Mesendoderm (in vitro differentiated cells): ENCODE results near the gene MC1R.
"Not testable (repeated sequence)": the region's sequence is repeated elsewhere in the genome, so short reads cannot be mapped to it uniquely, and the experiment has no call there.

ENCODE experiments used
- DNase-seq: peaks from one replicate; pipeline ENCODE4 v3.0.0; 2013
- H2AK5ac ChIP-seq: 2 replicates; pipeline ENCODE4 v1.6.1; 2013; ENCODE audit warnings: low read length, inconsistent platforms
- H2BK120ac ChIP-seq: 2 replicates; pipeline ENCODE4 v1.6.1; 2013; ENCODE audit warnings: low read depth, mild to moderate bottlenecking, low read length, moderate library complexity, mixed read lengths
- H2BK15ac ChIP-seq: replicated peaks from 2 replicates; pipeline ENCODE4 v1.6.1; 2013; ENCODE audit warnings: low read depth, mild to moderate bottlenecking, moderate library complexity
- H2BK5ac ChIP-seq: 2 replicates; pipeline ENCODE4 v1.6.1; 2013; ENCODE audit warnings: low read length, inconsistent platforms
- H3K18ac ChIP-seq: 2 replicates; pipeline ENCODE4 v1.6.1; 2013; ENCODE audit warnings: mild to moderate bottlenecking, low read length, mixed read lengths
- H3K23ac ChIP-seq: one replicate; pipeline ENCODE4 v1.6.1; 2013; ENCODE audit warnings: low read length
- H3K27ac ChIP-seq: 2 replicates; pipeline ENCODE4 v1.5.1; 2013; ENCODE audit warnings: low read depth, mild to moderate bottlenecking, inconsistent platforms, low read length, moderate library complexity
- H3K27me3 ChIP-seq: 2 replicates; pipeline ENCODE4 v1.6.1; 2013; ENCODE audit warnings: low read length, control low read depth, mild to moderate bottlenecking, inconsistent platforms; ENCODE audit not compliant: insufficient read depth, poor library complexity
- H3K36me3 ChIP-seq: 2 replicates; pipeline ENCODE4 v1.6.1; 2013; ENCODE audit warnings: low read length, inconsistent platforms; ENCODE audit not compliant: control insufficient read depth, insufficient read depth
- H3K4ac ChIP-seq: one replicate; pipeline ENCODE4 v1.6.1; 2013; ENCODE audit warnings: low read depth, mild to moderate bottlenecking, low read length, moderate library complexity
- H3K4me1 ChIP-seq: 2 replicates; pipeline ENCODE4 v1.6.1; 2013; ENCODE audit warnings: low read depth, low read length, inconsistent platforms; ENCODE audit not compliant: control insufficient read depth
- H3K4me2 ChIP-seq: 2 replicates; pipeline ENCODE4 v1.6.1; 2013; ENCODE audit warnings: low read length
- H3K4me3 ChIP-seq: 2 replicates; pipeline ENCODE4 v1.5.1; 2013; ENCODE audit warnings: mild to moderate bottlenecking, low read length
- H3K56ac ChIP-seq: one replicate; pipeline ENCODE4 v1.6.1; 2013; ENCODE audit warnings: low read length
- H3K79me1 ChIP-seq: 2 replicates; pipeline ENCODE4 v1.6.1; 2013; ENCODE audit warnings: low read length, inconsistent platforms
- H3K79me2 ChIP-seq: 2 replicates; pipeline ENCODE4 v1.6.1; 2013; ENCODE audit warnings: mild to moderate bottlenecking, low read length; ENCODE audit not compliant: control insufficient read depth, insufficient read depth
- H3K9ac ChIP-seq: 2 replicates; pipeline ENCODE4 v1.6.1; 2013; ENCODE audit warnings: low read length, inconsistent platforms
- H4K5ac ChIP-seq: one replicate; pipeline ENCODE4 v1.6.1; 2013; ENCODE audit warnings: low read length
- H4K8ac ChIP-seq: one replicate; pipeline ENCODE4 v1.6.1; 2013; ENCODE audit warnings: low read depth, mild to moderate bottlenecking, control low read depth, low read length, moderate library complexity
- WGBS: extraction: QIAGEN DNeasy Blood & Tissue Kit; methylation state at CpG from one replicate; pipeline ENCODE4 v1.1.7; 2013; ENCODE audit warnings: low lambda C conversion rate, missing lambda C conversion rate; ENCODE audit not compliant: insufficient coverage; ENCODE audit errors: extremely low coverage; 5-methylcytosine and 5-hydroxymethylcytosine counted together

Gene MC1R

DNA sequence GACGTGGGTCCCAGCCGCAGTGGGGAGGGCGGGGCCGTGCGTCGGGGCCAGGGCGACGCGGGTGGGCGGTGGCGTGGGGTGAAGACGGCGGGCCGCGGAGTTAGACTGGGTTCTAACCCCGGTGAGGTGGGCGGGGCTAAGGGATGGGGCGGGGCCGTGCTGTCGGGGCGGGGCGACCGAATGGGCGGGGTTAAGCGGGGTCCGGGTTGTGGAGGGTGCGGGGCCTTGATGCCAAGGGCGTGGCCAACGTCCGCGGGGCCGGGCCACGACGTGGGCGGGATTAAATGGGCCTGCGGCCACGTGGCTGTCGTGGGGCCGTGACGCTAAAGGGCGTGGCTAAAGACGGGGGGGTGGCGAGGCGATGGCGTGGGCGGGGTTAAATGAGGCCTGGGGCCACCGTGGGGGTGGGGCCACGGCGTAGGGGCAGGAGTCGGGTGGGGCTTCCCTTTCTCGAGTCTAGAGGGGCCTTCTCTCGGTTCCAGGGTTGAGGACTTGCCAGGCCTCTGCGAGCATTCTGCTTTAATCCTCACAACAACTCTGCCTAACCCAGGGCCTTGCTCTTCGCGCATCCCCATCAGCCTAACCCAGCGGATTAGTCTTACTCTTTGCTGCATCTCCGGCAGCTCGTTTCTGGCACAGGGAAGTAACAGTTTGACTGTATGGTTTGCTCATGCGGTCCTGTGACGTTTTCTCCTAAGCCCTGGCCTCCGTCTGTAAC, 44.5 kb upstream of the MC1R start:
- Histone ChIP-seq H2BK15ac (no peak overlapping the region), H3K4me1 (peaks cover 2% of the 10 kb centered on the region), H3K27ac (peak overlapping the region; percentile 99), H3K36me3 (peaks cover 4% of the 10 kb centered on the region), H4K5ac (no peak overlapping the region), H3K79me1 (peaks cover 8% of the 10 kb centered on the region), H3K18ac (peak overlapping the region; percentile 82), H3K79me2 (peaks cover 20% of the 10 kb centered on the region), H3K4ac (no peak overlapping the region), H3K4me2 (peak overlapping the region; percentile 93), H3K27me3 (no peaks in the 10 kb centered on the region), H2BK120ac (no peak overlapping the region), H2AK5ac (peak overlapping the region; percentile 82), H3K4me3 (peak overlapping the region; percentile 58), H3K9ac (peak overlapping the region; percentile 99), H4K8ac (peak overlapping the region; percentile 89), H3K23ac (no peak overlapping the region), H2BK5ac (no peak overlapping the region), H3K56ac (peak overlapping the region; percentile 98)
- DNase-seq: peak; percentile 96
- WGBS: no CpG with 5 or more reads among the region's 61 CpGs

DNA sequence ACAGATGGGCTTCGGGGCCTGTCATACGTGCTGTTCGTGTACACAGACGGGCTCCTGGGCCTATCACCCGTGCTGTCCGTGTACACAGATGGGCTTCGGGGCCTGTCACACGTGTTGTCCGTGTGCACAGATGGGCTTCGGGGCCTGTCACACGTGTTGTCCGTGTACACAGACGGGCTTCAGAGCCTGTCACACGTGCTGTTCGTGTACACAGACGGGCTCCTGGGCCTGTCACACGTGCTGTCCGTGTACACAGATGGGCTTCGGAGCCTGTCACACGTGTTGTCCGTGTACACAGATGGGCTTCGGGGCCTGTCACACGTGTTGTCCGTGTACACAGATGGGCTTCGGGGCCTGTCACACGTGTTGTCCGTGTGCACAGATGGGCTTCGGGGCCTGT, 39.5 kb upstream of the MC1R start:
- H4K5ac ChIP-seq, H4K8ac ChIP-seq: not testable (repeated sequence)
- peaks cover 27% of the 10 kb centered on the region for H3K79me2 ChIP-seq

DNA sequence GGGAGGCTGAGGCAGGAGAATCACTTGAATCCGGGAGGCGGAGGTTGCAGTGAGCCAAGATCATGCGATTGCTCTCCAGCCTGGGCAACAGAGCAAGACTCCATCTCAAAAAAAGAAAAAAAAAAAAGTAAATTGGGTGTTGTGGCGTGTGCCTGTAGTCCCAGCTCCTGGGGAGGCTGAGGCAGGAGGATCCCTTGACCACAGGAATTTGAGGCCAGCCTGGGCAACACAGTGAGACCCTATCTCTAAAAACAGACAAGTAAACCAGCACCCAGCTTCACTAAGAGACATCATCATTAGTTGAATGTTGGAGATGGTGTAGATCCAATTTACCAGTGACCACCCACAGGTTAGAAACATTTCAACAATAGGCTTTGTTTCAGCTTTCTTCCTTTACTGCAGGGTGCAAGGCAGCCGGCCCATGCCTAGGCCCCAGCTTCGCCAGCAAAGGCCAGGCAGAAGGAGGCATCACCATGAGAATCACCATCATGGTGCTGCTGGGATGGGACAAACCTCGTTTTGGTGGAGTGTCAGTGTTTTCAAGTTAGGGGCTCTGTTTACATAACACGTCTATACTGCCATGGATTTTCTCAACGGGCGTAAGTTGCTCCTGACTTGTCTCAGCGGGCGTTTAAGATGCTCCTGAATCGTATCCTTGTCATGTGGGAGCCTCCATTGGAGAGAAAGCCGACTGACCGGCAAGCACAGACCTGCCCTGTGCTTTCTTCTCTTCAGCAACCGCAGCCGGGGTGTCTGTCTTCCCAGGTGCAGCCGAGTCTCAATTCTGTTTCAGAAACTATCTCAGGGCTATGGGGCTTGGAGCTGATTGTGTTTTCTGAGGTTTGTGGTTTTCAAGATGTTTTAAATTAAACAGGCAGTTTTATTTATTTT, 37.9 kb upstream of the MC1R start:
- no peak for DNase-seq
- Histone ChIP-seq H3K79me2 (peaks cover 17% of the 10 kb centered on the region), H3K4ac (no peak overlapping the region), H3K27ac (no peak overlapping the region), H2BK120ac (no peak overlapping the region), H3K36me3 (peaks cover 13% of the 10 kb centered on the region), H3K4me2 (no peak overlapping the region), H3K23ac (no peak overlapping the region), H3K4me1 (no peaks in the 10 kb centered on the region), H3K18ac (no peak overlapping the region), H2AK5ac (no peak overlapping the region), H3K56ac (no peak overlapping the region), H2BK5ac (no peak overlapping the region), H3K9ac (no peak overlapping the region), H3K4me3 (no peak overlapping the region), H4K5ac (no peak overlapping the region), H4K8ac (no peak overlapping the region), H2BK15ac (no peak overlapping the region), H3K27me3 (no peaks in the 10 kb centered on the region), H3K79me1 (peaks cover 17% of the 10 kb centered on the region)
- no CpG with 5 or more reads among the region's 18 CpGs for WGBS

More for the DNA sequence above, 39.5 kb upstream of the MC1R start:
- not testable (repeated sequence) for DNase-seq, H3K18ac ChIP-seq, H3K4me1 ChIP-seq, H2BK120ac ChIP-seq, H3K4ac ChIP-seq, H3K27ac ChIP-seq, H3K4me2 ChIP-seq, H3K56ac ChIP-seq, H2BK5ac ChIP-seq, H3K4me3 ChIP-seq, H2BK15ac ChIP-seq, H3K9ac ChIP-seq, H2AK5ac ChIP-seq, H3K23ac ChIP-seq, H3K27me3 ChIP-seq
- WGBS: no CpG with 5 or more reads among the region's 28 CpGs
- Histone ChIP-seq H3K36me3 (peaks cover 11% of the 10 kb centered on the region), H3K79me1 (peaks cover 24% of the 10 kb centered on the region)

DNA sequence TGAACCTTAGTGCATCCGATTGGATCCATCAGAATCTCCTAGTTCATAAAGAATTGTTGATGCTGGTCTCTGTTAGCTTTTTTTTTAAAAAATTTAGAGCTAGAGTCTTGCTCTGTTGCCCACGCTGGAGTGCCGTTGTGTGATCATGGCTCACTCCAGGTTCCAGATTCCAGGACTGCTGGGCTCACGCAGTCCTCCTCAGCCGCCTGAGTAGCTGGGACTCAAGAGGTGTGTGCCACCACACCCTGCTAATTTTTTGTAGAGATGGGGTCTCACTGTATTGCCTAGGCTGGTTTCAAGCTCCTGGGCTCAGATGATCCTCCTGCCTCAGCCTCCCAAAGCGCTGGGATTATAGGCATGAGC, 37.3 kb upstream of the MC1R start:
- Histone ChIP-seq H2AK5ac (no peak overlapping the region), H4K5ac (no peak overlapping the region), H3K56ac (no peak overlapping the region), H3K4me2 (no peak overlapping the region), H3K9ac (no peak overlapping the region), H3K79me2 (peaks cover 14% of the 10 kb centered on the region), H2BK120ac (no peak overlapping the region), H3K36me3 (peaks cover 13% of the 10 kb centered on the region), H3K27me3 (no peaks in the 10 kb centered on the region), H3K23ac (no peak overlapping the region), H2BK15ac (no peak overlapping the region), H3K27ac (no peak overlapping the region), H3K18ac (no peak overlapping the region), H3K4me3 (no peak overlapping the region), H3K4me1 (no peaks in the 10 kb centered on the region), H3K79me1 (peaks cover 16% of the 10 kb centered on the region), H3K4ac (no peak overlapping the region), H4K8ac (no peak overlapping the region), H2BK5ac (no peak overlapping the region)
- no peak for DNase-seq
- no CpG with 5 or more reads among the region's 6 CpGs for WGBS

DNA sequence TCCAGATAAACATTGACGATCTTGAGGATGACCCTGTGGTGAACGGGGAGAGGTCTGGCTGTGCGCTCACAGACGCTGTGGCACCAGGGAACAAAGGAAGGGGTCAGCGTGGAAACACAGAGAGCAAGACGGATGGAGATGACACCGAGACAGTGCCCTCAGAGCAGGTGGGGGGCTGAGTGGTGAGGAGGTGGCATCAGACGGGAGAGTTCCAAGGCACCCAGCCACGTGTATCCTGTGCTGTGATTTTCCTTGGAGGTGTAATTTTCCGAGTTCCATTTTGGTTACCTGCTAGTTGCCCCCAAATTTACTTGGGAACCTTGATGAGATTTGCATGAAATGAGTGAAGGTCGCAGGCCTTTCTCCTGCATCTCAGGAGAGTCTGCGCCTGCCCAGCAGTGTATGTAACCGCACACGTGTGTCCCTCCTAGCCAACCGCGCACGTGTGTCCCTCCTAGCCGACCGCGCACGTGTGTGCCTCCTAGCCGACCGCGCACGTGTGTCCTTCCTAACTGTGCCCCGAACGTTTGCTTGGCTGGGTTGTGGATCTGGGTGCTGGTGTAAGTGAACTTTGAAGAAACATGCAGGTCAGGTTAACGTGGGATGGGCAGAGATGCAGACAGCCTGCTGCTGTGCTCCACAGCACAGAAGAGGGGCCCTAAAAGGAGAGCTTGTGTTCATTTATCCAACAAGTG, 35.2 kb upstream of the MC1R start:
- no peak overlapping the region for H2BK120ac ChIP-seq
- H3K4me3 ChIP-seq: no peak overlapping the region
- no CpG with 5 or more reads among the region's 28 CpGs for WGBS
- H3K18ac ChIP-seq: no peak overlapping the region
- H3K79me2 ChIP-seq: peaks cover 7% of the 10 kb centered on the region
- H3K4me2 ChIP-seq: no peak overlapping the region
- no peak for DNase-seq
- H4K8ac ChIP-seq: no peak overlapping the region
- no peaks in the 10 kb centered on the region for H3K4me1 ChIP-seq
- H3K9ac ChIP-seq: no peak overlapping the region
- H3K4ac ChIP-seq: no peak overlapping the region
- H2BK15ac ChIP-seq: no peak overlapping the region
- H3K27me3 ChIP-seq: no peaks in the 10 kb centered on the region
- peaks cover 16% of the 10 kb centered on the region for H3K79me1 ChIP-seq
- H2AK5ac ChIP-seq: no peak overlapping the region
- peaks cover 11% of the 10 kb centered on the region for H3K36me3 ChIP-seq
- H2BK5ac ChIP-seq: no peak overlapping the region
- H3K23ac ChIP-seq: no peak overlapping the region
- no peak overlapping the region for H3K56ac ChIP-seq
- no peak overlapping the region for H3K27ac ChIP-seq
- H4K5ac ChIP-seq: no peak overlapping the region
